Measurements from ENCODE around the gene FCRLB.
A peak's percentile ranks its signal among the peaks of the same experiment; 100 is the strongest.

Gene FCRLB

DNA sequence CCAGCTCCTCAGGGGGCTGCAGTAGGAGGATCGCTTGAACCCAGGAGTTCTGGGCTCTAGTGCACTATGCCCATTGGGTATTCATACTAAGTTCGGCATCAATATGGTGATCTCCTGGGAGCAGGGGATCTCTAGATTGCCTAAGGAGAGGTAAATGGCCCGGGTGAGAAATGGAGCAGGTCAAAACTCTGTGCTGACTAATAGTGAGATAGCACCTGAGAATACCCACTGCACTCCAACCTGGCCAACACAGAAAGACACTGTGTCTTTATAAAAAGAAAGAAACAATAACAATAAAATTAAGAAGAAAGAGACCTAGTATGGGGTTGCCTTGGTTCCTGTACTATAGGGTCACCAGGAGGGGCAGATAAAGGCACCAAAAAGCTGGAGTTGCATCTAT lies 14.5 kb downstream of the FCRLB start:
- Histone ChIP-seq H3K27me3 (replicated peaks; ENCODE audit: control insufficient read depth, insufficient read depth, low read length) (no peaks in the 10 kb centered on the region), H3K36me3 (ENCODE audit: control insufficient read depth, insufficient read depth, low read length) (no peaks in the 10 kb centered on the region), H3K4me3 (replicated peaks; ENCODE audit: low read depth, low read length) (no peak overlapping the region)
- no peak for DNase-seq (ENCODE audit: extremely low read depth, insufficient read length)
- TF ChIP-seq, protein P1, sequence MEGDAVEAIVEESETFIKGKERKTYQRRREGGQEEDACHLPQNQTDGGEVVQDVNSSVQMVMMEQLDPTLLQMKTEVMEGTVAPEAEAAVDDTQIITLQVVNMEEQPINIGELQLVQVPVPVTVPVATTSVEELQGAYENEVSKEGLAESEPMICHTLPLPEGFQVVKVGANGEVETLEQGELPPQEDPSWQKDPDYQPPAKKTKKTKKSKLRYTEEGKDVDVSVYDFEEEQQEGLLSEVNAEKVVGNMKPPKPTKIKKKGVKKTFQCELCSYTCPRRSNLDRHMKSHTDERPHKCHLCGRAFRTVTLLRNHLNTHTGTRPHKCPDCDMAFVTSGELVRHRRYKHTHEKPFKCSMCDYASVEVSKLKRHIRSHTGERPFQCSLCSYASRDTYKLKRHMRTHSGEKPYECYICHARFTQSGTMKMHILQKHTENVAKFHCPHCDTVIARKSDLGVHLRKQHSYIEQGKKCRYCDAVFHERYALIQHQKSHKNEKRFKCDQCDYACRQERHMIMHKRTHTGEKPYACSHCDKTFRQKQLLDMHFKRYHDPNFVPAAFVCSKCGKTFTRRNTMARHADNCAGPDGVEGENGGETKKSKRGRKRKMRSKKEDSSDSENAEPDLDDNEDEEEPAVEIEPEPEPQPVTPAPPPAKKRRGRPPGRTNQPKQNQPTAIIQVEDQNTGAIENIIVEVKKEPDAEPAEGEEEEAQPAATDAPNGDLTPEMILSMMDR (IDR thresholded peaks at IDR 0.05; ENCODE audit: insufficient read depth, low read length, poor library complexity, severe bottlenecking): no peak

DNA sequence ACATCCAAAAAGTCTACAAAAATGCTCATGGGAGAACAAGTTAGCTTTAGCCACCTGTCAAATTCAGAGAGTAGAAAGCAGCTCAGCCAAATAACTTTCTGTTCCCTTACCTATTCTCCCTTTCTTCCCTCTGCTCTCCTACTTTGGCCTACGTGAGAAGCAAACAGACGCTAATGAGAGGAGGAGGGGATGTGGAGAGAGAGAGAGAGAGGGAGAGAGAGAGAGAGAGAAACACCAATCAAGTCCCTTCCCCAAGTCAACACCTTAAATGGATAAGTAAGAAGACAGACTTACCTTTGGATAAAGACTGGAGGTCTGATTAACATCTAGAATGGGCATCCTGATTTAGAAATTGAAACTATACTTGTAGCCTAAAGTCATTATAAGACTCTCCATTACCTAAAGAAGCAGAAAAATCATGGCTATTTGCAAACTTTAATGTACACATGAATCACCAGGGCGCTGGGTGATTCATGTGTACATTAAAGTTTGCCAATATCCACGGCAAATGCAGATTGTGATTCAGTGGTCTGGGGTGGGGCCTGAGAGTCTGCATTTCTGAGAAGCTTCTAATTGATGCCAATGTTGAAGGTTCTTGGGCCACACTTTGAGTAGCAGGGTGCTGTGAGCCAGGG lies 15.1 kb downstream of the FCRLB start:
- Histone ChIP-seq H3K4me3 (replicated peaks; ENCODE audit: low read depth, low read length) (no peak overlapping the region), H3K36me3 (ENCODE audit: control insufficient read depth, insufficient read depth, low read length) (no peaks in the 10 kb centered on the region), H3K27me3 (replicated peaks; ENCODE audit: control insufficient read depth, insufficient read depth, low read length) (no peaks in the 10 kb centered on the region)
- TF ChIP-seq, protein P1 (IDR thresholded peaks at IDR 0.05; ENCODE audit: insufficient read depth, low read length, poor library complexity, severe bottlenecking): no peak
- DNase-seq (ENCODE audit: extremely low read depth, insufficient read length): no peak

DNA sequence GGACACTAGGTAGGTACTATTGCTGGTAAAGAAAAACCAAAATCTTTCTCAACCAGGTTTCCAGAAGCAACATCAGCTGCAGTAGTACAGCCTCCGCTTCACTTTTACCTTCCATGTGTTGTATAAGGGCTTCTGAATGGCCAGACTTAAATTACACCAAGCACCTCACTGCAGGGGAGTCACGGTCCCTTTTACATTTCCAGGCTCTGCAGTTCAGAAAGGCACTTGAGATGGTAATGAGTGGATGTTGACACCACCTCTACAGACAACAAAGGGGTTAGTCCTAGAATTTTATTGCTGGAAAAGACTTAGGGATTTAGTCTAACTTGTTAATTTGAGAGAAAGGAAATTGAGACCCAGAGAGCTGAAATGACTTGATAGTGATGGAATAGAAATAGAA lies 16.3 kb downstream of the FCRLB start:
- no peak for DNase-seq (ENCODE audit: extremely low read depth, insufficient read length)

DNA sequence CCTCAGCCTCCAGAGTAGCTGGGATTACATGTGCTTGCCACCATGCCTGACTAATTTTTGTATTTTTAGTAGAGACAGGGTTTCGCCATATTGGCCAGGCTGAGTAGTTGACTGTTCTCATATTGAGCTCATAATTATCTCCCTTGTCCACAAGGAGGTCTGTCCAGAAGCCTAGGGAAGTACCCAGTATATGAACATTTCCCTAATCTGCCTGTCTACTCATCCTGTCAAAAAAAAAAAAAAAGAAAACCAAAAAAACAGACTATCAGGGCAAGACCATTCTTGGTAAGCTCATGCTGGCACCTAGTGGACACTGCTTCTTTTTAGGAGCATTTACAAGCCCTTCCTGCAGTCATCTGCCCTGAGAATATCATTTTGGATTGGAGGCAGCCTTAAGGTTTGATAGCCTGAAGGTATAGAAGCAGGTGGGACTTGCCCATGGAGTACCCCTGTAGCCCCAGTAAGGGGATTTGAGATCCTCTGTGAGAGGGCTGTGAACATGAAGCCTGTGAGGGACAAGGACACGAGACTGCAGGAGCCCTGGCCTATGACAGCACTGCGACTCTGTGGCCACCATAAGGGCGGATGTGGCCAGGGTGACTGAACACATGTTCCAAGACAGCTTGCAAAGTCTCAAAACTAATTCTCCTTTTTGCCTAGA lies 17.4 kb downstream of the FCRLB start:
- H3K4me3 ChIP-seq (replicated peaks; ENCODE audit: low read depth, low read length): no peak overlapping the region
- TF ChIP-seq, protein P1 (IDR thresholded peaks at IDR 0.05; ENCODE audit: insufficient read depth, low read length, poor library complexity, severe bottlenecking): peak; percentile 66
- H3K36me3 ChIP-seq (ENCODE audit: control insufficient read depth, insufficient read depth, low read length): no peaks in the 10 kb centered on the region
- H3K27me3 ChIP-seq (replicated peaks; ENCODE audit: control insufficient read depth, insufficient read depth, low read length): no peaks in the 10 kb centered on the region
- DNase-seq (ENCODE audit: extremely low read depth, insufficient read length): peak; percentile 72

More for the DNA sequence above, 16.3 kb downstream of the FCRLB start:
- Histone ChIP-seq H3K27me3 (replicated peaks; ENCODE audit: control insufficient read depth, insufficient read depth, low read length) (no peaks in the 10 kb centered on the region), H3K4me3 (replicated peaks; ENCODE audit: low read depth, low read length) (no peak overlapping the region), H3K36me3 (ENCODE audit: control insufficient read depth, insufficient read depth, low read length) (no peaks in the 10 kb centered on the region)
- TF ChIP-seq, protein P1 (IDR thresholded peaks at IDR 0.05; ENCODE audit: insufficient read depth, low read length, poor library complexity, severe bottlenecking): no peak

DNA sequence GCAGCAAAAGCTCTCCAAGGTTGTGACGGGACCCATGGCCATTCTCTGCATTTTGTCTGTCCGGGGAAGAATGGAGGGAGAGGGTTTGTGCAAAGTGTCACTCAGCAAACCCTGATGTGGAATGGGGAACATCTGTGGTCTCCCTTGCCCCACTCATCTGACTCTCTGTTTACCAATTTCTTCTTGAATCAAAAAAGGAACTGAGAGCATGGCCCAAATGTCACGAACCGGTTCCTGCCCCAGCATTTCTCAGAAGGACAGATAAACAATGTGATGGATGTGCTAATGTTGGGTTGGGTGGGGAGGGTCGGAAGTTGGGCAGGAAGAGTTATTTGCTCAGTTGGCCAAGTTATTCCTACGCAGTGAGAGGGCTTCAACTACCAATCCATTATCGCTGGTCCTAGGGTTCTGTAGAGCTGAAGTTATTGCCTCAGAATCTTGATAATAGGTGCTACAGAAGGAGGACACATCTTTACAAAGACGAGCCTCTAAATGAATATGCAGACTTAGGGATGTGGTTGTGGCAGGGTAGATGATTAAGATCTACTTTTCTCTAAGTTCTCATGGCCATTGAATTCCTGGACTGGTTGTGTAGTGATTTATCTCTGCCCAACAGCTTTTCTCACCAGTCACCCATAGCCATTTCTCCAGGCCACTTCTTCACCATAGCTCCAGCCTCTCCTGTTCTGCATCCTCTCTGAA lies 18.7 kb downstream of the FCRLB start:
- DNase-seq (ENCODE audit: extremely low read depth, insufficient read length): peak; percentile 72
- H3K27me3 ChIP-seq (replicated peaks; ENCODE audit: control insufficient read depth, insufficient read depth, low read length): no peaks in the 10 kb centered on the region
- no peak overlapping the region for H3K4me3 ChIP-seq (replicated peaks; ENCODE audit: low read depth, low read length)
- TF ChIP-seq, protein P1 (IDR thresholded peaks at IDR 0.05; ENCODE audit: insufficient read depth, low read length, poor library complexity, severe bottlenecking): no peak
- no peaks in the 10 kb centered on the region for H3K36me3 ChIP-seq (ENCODE audit: control insufficient read depth, insufficient read depth, low read length)

Measured in GM06990 (cell line).